H1 (cell line): ENCODE measurements around the gene PPP6C. TPM values are rescaled to one million over a fixed set of nuclear protein-coding genes. Genes with fewer than 3 reads are reported as not detected.

ENCODE experiments used
- CTCF ChIA-PET: fragments of 300-600 bp; sonication (Branson Sonifier 250); formaldehyde crosslinking; loops from one replicate; lab custom pipeline; 2021; ENCODE audit not compliant: partially characterized antibody; lab: Charles Lee
- POLR2A ChIA-PET: fragments of 300-600 bp; sonication (Branson Sonifier 250); formaldehyde crosslinking; loops from one replicate; lab custom pipeline; 2021; ENCODE audit warnings: inconsistent platforms; ENCODE audit not compliant: partially characterized antibody; lab: Charles Lee
- DNase-seq, 2 experiments: peaks; one replicate each; pipeline versions ENCODE4 v3.0.0 to v3.0.0-alpha.2; 2010 to 2022; ENCODE audit warnings: low spot score in 2 of 2, low read depth in 1 of 2, mixed read lengths in 1 of 2
- FAIRE-seq: peaks from 2 replicates; lab custom pipeline; 2011; peaks lifted over from hg19 to GRCh38; lab: Jason Lieb, UNC
- H2AFZ ChIP-seq: 2 replicates; pipeline ENCODE4 v1.8.1; 2012; ENCODE audit warnings: low read length, inconsistent platforms
- H2AK5ac ChIP-seq: 2 replicates; pipeline ENCODE4 v1.6.1; 2013; ENCODE audit warnings: low read depth, low read length
- H2BK120ac ChIP-seq: replicated peaks from 2 replicates; pipeline ENCODE3; 2013; ENCODE audit warnings: low read depth, low read length, inconsistent platforms
- H2BK12ac ChIP-seq: 2 replicates; pipeline ENCODE4 v1.6.1; 2013; ENCODE audit warnings: low read depth, low read length
- H2BK15ac ChIP-seq: 2 replicates; pipeline ENCODE4 v1.6.1; 2013; ENCODE audit warnings: low read length
- H2BK20ac ChIP-seq: 2 replicates; pipeline ENCODE4 v1.6.1; 2013; ENCODE audit warnings: low read length
- H2BK5ac ChIP-seq: 2 replicates; pipeline ENCODE4 v1.6.1; 2013; ENCODE audit warnings: low read depth, low read length
- H3K14ac ChIP-seq: 2 replicates; pipeline ENCODE4 v1.6.1; 2013; ENCODE audit warnings: inconsistent platforms; ENCODE audit not compliant: insufficient read length
- H3K18ac ChIP-seq: 2 replicates; pipeline ENCODE4 v1.6.1; 2013; ENCODE audit warnings: low read length; ENCODE audit errors: extremely low read depth
- H3K23ac ChIP-seq: 2 replicates; pipeline ENCODE4 v1.6.1; 2013; ENCODE audit warnings: inconsistent platforms; ENCODE audit not compliant: insufficient read length
- H3K23me2 ChIP-seq: 2 replicates; pipeline ENCODE4 v1.6.1; 2013; ENCODE audit warnings: low read depth, low read length
- H3K27ac ChIP-seq: 2 replicates; pipeline ENCODE4 v1.6.1; 2011; ENCODE audit warnings: low read depth, low read length, inconsistent platforms
- H3K27me3 ChIP-seq, 4 experiments: replicated peaks in 1 of 4; 1 replicate in 1 of 4; 2 replicates in 3 of 4; pipeline versions ENCODE4 v1.6.1 to v1.8.1; 2011 to 2013; ENCODE audit warnings: low read length in 3 of 4, mild to moderate bottlenecking in 3 of 4, inconsistent platforms in 2 of 4, mixed read lengths in 2 of 4, moderate library complexity in 1 of 4; ENCODE audit not compliant: control insufficient read depth in 3 of 4, insufficient read depth in 3 of 4; ENCODE audit errors: extremely low read depth in 1 of 4
- H3K36me3 ChIP-seq, 4 experiments: 2 replicates each; pipeline versions ENCODE4 v1.6.1 to v1.8.1; 2011 to 2013; ENCODE audit warnings: mild to moderate bottlenecking in 4 of 4, low read length in 3 of 4, moderate library complexity in 2 of 4, control low read depth in 1 of 4, inconsistent platforms in 1 of 4; ENCODE audit not compliant: insufficient read depth in 4 of 4, control insufficient read depth in 2 of 4
- H3K4ac ChIP-seq: replicated peaks from 2 replicates; pipeline ENCODE3; 2013; ENCODE audit warnings: low read length, low read depth, mixed read lengths, inconsistent platforms; ENCODE audit not compliant: insufficient read length
- H3K4me1 ChIP-seq, 4 experiments: replicated peaks in 1 of 4; 1 replicate in 1 of 4; 2 replicates in 3 of 4; pipeline versions ENCODE4 v1.6.1 to v1.8.1; 2011 to 2013; ENCODE audit warnings: low read length in 3 of 4, inconsistent platforms in 2 of 4, mixed read lengths in 1 of 4; ENCODE audit not compliant: insufficient read depth in 4 of 4, control insufficient read depth in 3 of 4
- H3K4me2 ChIP-seq, 2 experiments: 2 replicates each; pipeline versions ENCODE4 v1.6.1 to v1.8.1; 2011 to 2013; ENCODE audit warnings: low read depth in 2 of 2, low read length in 2 of 2, control low read depth in 1 of 2, inconsistent platforms in 1 of 2, mild to moderate bottlenecking in 1 of 2; ENCODE audit not compliant: insufficient read depth in 1 of 2
- H3K4me3 ChIP-seq, 4 experiments: fragments of 200-600, 300-600 bp in 1 of 4; sonication (generic), shearing (Covaris generic), sonication (Bioruptor Twin) in 1 of 4; 2 replicates each; pipeline versions ENCODE4 v1.5.1 to v1.8.1; 2011 to 2016; ENCODE audit warnings: low read length in 4 of 4, low read depth in 3 of 4, control low read depth in 2 of 4, inconsistent platforms in 2 of 4, mild to moderate bottlenecking in 2 of 4, mixed read lengths in 1 of 4, moderate library complexity in 1 of 4; ENCODE audit not compliant: insufficient read depth in 2 of 4; ENCODE audit errors: extremely low read depth in 1 of 4
- H3K56ac ChIP-seq: replicated peaks from 2 replicates; pipeline ENCODE3; 2013; ENCODE audit warnings: low read depth, mild to moderate bottlenecking, mixed read lengths, low read length, inconsistent platforms; ENCODE audit not compliant: insufficient read length
- H3K79me1 ChIP-seq: 2 replicates; pipeline ENCODE4 v1.6.1; 2013; ENCODE audit warnings: low read depth, low read length, control low read depth
- H3K79me2 ChIP-seq, 2 experiments: 2 replicates each; pipeline versions ENCODE4 v1.6.1 to v1.8.1; 2012 to 2013; ENCODE audit warnings: low read length in 2 of 2, mild to moderate bottlenecking in 2 of 2, inconsistent platforms in 1 of 2; ENCODE audit not compliant: insufficient read depth in 2 of 2, control insufficient read depth in 1 of 2
- H3K9ac ChIP-seq, 4 experiments: replicated peaks in 1 of 4; 1 replicate in 1 of 4; 2 replicates in 3 of 4; pipeline versions ENCODE4 v1.6.1 to v1.8.1; 2011 to 2013; ENCODE audit warnings: low read depth in 3 of 4, low read length in 3 of 4, control low read depth in 2 of 4, mild to moderate bottlenecking in 2 of 4, moderate library complexity in 2 of 4, inconsistent platforms in 1 of 4; ENCODE audit errors: extremely low read depth in 1 of 4
- H3K9me3 ChIP-seq, 2 experiments: 2 replicates each; pipeline versions ENCODE4 v1.6.1 to v1.8.1; 2012 to 2013; ENCODE audit warnings: mild to moderate bottlenecking in 2 of 2, moderate library complexity in 2 of 2, control low read depth in 1 of 2, inconsistent platforms in 1 of 2, low read depth in 1 of 2, low read length in 1 of 2, mixed read lengths in 1 of 2; ENCODE audit not compliant: insufficient read depth in 2 of 2
- H4K20me1 ChIP-seq, 2 experiments: replicated peaks in 1 of 2; 2 replicates each; pipeline versions ENCODE3 to v1.8.1; 2011 to 2013; ENCODE audit warnings: inconsistent platforms in 2 of 2, low read length in 2 of 2, mild to moderate bottlenecking in 1 of 2; ENCODE audit not compliant: insufficient read depth in 2 of 2, control insufficient read depth in 1 of 2
- H4K5ac ChIP-seq: 2 replicates; pipeline ENCODE4 v1.6.1; 2013; ENCODE audit warnings: low read length, low read depth, mixed read lengths, inconsistent platforms; ENCODE audit not compliant: insufficient read length
- H4K8ac ChIP-seq: 2 replicates; pipeline ENCODE4 v1.8.0; 2013; ENCODE audit warnings: mild to moderate bottlenecking, moderate library complexity, low read length, inconsistent platforms; ENCODE audit not compliant: insufficient read depth; ENCODE audit errors: extremely low read depth
- H4K91ac ChIP-seq: replicated peaks from 2 replicates; pipeline ENCODE3; 2013; ENCODE audit warnings: low read length, mixed read lengths, inconsistent platforms; ENCODE audit not compliant: insufficient read length
- CHD2 ChIP-seq: IDR thresholded peaks from 2 replicates; pipeline ENCODE4 v1.6.1; 2012; ENCODE audit warnings: low read length, improper control_type of control experiment
- GTF2F1 ChIP-seq: IDR thresholded peaks from 2 replicates; pipeline ENCODE4 v1.6.1; 2012; ENCODE audit warnings: low read depth, low read length, improper control_type of control experiment, borderline replicate concordance
- HDAC2 ChIP-seq, 2 experiments: fragments of 300-600 bp in 1 of 2; sonication (generic) in 1 of 2; IDR thresholded peaks; 2 replicates each; pipeline ENCODE4 v1.6.1; 2011 to 2012; ENCODE audit warnings: low read depth in 2 of 2, low read length in 2 of 2, mild to moderate bottlenecking in 2 of 2, moderate library complexity in 2 of 2, borderline replicate concordance in 1 of 2, inconsistent platforms in 1 of 2
- MAFK ChIP-seq: IDR thresholded peaks from 2 replicates; pipeline ENCODE4 v1.6.1; 2012; ENCODE audit warnings: low read depth, mild to moderate bottlenecking, improper control_type of control experiment, low read length
- NANOG ChIP-seq: IDR thresholded peaks from 2 replicates; pipeline ENCODE4 v1.6.1; 2011; ENCODE audit warnings: low read length, low read depth, mild to moderate bottlenecking, inconsistent platforms; ENCODE audit not compliant: insufficient read depth, poor library complexity, severe bottlenecking
- RAD21 ChIP-seq, 2 experiments: IDR thresholded peaks in 1 of 2; conservative IDR thresholded peaks in 1 of 2; 2 replicates each; pipeline ENCODE4 v1.6.1; 2011; ENCODE audit warnings: low read depth in 2 of 2, low read length in 2 of 2, improper control_type of control experiment in 1 of 2, inconsistent platforms in 1 of 2, mild to moderate bottlenecking in 1 of 2, moderate library complexity in 1 of 2
- SIRT6 ChIP-seq: IDR thresholded peaks from one replicate; pipeline ENCODE4 v1.7.1; 2012; ENCODE audit warnings: low read length, inconsistent platforms
- WGBS, 2 experiments: shearing (Covaris generic) in 1 of 2; methylation state at CpG; one replicate each; pipeline versions ENCODE4 v1.1.6 to v1.1.7; 2013 to 2015; ENCODE audit warnings: low lambda C conversion rate in 2 of 2, mixed read lengths in 2 of 2, inconsistent platforms in 1 of 2, low coverage in 1 of 2, missing lambda C conversion rate in 1 of 2; ENCODE audit not compliant: insufficient replicate concordance in 2 of 2, insufficient coverage in 1 of 2, insufficient read length in 1 of 2; ENCODE audit errors: extremely low coverage in 1 of 2, missing lambda C conversion rate in 1 of 2; 5-methylcytosine and 5-hydroxymethylcytosine counted together
- polyA plus RNA-seq, 7 experiments: library from polyadenylated mRNA; depleted of rRNA in 3 of 7; stranded (reverse) in 5 of 7; unstranded in 2 of 7; fragments of >200 nt in 5 of 7; fragments of 200-250 nt in 2 of 7; gene quantifications; 1 replicate in 5 of 7; 2 replicates in 1 of 7; 4 replicates in 1 of 7; pipeline versions ENCODE4 v1.2.1 to v1.2.3, GENCODE V29; 2011 to 2013; ENCODE audit warnings: missing spikeins in 2 of 7, mixed read lengths in 2 of 7
- total RNA-seq: library from RNA; stranded (reverse); fragmentation: NEBNext Ultra II Directional; extraction: Animal tissue kit (Norgen Biotek cat#: 25700); gene quantifications from 2 replicates; pipeline ENCODE4 v1.2.1, GENCODE V29; 2021
- TF ChIP-seq, protein P1 (sequence below): IDR thresholded peaks from 2 replicates; pipeline ENCODE4 v1.6.1; 2012; ENCODE audit warnings: inconsistent platforms

The PPP6C gene
- total and polyA plus RNA-seq, 2 of the 8 experiments (the other 6 are each of a cell fraction or from before 2014, with no cell fraction given) = 22.8 to 52.3 TPM

DNA sequence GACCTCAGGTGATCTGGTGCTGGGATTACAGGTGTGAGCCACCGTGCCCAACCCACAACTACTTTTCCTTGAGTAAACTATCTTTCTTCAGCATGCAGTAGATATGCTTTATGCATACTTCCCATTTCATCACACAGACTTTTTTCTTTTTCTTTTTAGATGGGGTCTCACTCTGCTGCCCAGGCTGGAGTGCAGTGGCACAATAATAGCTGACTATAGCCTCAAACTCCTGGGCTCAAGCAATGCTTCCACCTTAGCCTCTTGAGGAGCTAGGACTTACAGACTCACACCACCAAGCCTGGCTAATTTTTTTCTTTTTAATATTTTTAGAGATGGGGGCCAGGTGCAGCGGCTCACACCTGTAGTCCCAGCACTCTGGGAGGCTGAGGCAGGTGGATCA, 22.8 kb downstream of the PPP6C start:
- TF ChIP-seq GTF2F1 (no peak), RAD21 (IDR thresholded peaks at IDR 0.05 in 1 of 2, conservative IDR thresholded peaks at IDR 0.05 in 1 of 2; ENCODE audit: low read depth in 2 of 2, low read length in 2 of 2) (no peak), NANOG (no peak), SIRT6 (no peak), HDAC2 (IDR thresholded peaks at IDR 0.05; ENCODE audit: borderline replicate concordance in 1 of 2, low read depth in 2 of 2, low read length in 2 of 2) (no peak), CHD2 (no peak), MAFK (no peak)
- TF ChIP-seq, protein P1, sequence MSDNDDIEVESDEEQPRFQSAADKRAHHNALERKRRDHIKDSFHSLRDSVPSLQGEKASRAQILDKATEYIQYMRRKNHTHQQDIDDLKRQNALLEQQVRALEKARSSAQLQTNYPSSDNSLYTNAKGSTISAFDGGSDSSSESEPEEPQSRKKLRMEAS = no peak
- Histone ChIP-seq H2BK20ac (no peak overlapping the region), H3K79me1 (no peaks in the 10 kb centered on the region), H2BK15ac (no peak overlapping the region), H4K91ac (no peak overlapping the region), H4K5ac (no peak overlapping the region), H2BK12ac (no peak overlapping the region), H3K79me2 (peaks cover 0 to 12% of the 10 kb centered on the region in 2 experiments; a peak in 2 of 4 replicates), H3K9me3 (no peaks in the 10 kb centered on the region), H3K4ac (no peak overlapping the region), H3K23me2 (no peaks in the 10 kb centered on the region), H3K36me3 (peaks cover 2 to 13% (median 4%) of the 10 kb centered on the region in 4 experiments; a peak in 5 of 8 replicates), H2BK5ac (no peak overlapping the region), H3K23ac (no peak overlapping the region), H4K20me1 (peaks cover 3% of the 10 kb centered on the region in 2 experiments), H2BK120ac (no peak overlapping the region), H3K9ac (no peak overlapping the region), H3K4me3 (no peak overlapping the region), H2AFZ (no peak overlapping the region), H3K56ac (no peak overlapping the region), H3K14ac (no peak overlapping the region), H2AK5ac (no peak overlapping the region), H3K4me1 (no peaks in the 10 kb centered on the region), H3K27me3 (no peaks in the 10 kb centered on the region), H4K8ac (no peak overlapping the region), H3K27ac (no peak overlapping the region), H3K4me2 (no peak overlapping the region), H3K18ac (no peak overlapping the region)
- POLR2A ChIA-PET = interaction anchor here (0.5 kb wide), 1 partner anchor 480 kb away, joined by 3 read pairs; no protein-coding TSS in a partner anchor
- no peak for FAIRE-seq
- 50% methylated on average over 2 of the region's 2 CpGs; no CpG with 5 or more reads in 1 of the 2 experiments for WGBS, 2 experiments
- CTCF ChIA-PET = interaction anchor here (1.9 kb wide), 1 partner anchor 12 kb away, joined by 6 read pairs; no protein-coding TSS in a partner anchor
- DNase-seq = no peak
